Smooth muscle cell of the brain vasculature (primary cell): ENCODE results near the gene ODAM.
"Not testable (repeated sequence)": the region's sequence is repeated elsewhere in the genome, so short reads cannot be mapped to it uniquely, and the experiment has no call there.

ENCODE experiments used
- DNase-seq: peaks from one replicate; pipeline ENCODE4 v3.0.0-alpha.2; 2012; ENCODE audit warnings: low read depth, low spot score

Gene ODAM

DNA sequence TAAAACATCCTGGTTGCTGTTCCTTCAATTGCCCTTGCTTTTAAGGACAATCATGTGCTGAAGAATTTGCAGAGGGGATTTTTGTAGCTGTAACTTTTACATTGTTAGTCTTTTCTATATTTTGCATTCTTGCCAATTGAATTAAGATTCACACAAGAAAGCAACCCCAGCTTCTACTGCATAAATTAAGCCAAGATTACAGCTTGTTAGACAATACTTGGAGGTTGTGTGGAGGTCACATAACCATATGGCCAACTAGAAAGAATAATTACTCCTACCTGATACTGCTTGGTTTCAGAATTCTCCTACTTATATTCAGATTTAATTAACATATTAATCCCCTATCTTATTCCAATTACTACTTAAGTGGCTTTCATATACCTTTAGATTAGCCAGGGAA is 26.3 kb downstream of the ODAM start:
- DNase-seq: not testable (repeated sequence)

DNA sequence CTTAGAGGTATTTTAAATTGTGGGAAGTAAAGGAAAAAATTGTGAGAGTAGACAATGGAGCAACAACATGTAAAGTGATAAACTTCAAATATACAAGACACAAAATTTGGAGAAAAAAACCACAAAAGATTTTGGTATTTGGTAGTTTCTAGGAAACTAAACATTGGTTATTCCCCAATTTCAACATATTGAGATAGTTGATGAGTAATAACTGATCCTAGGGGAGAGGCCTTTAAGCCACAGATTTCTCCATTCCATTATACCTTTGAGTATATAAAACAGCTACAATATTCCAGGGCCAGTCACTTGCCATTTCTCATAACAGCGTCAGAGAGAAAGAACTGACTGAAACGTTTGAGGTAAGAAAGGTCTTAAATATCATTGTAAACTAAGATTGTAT is 30.3 kb downstream of the ODAM start, which contains the start of gene FDCSP:
Gene FDCSP (plus strand): TSS at position 301 of the 400 bp plus-strand sequence. CDS start 5,071 bp downstream, outside the sequence.
- DNase-seq: no peak

DNA sequence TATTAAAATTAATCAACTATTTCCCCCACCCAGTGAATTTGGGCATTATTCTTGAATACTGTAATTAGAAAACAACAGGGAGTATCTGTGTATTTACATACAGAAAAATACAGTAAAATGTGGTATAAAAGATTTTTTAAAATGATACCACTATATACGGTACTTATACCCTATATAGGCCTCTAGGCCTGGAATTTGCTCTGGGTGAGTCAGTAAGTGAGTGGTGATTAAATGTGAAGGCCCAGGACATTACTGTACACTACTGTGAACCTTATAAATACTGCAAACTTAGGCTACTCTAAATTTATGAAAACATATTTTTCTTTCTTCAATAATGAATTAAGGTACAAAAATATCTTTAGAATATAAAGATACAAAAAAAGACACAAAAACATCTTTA is 40.6 kb downstream of the ODAM start:
- no peak for DNase-seq

GRCh38 chr4:70239131-70239883 is 43.8 kb downstream of the ODAM start:
- no peak for DNase-seq

GRCh38 chr4:70239884-70240591 is 44.5 kb downstream of the ODAM start:
- no peak for DNase-seq

DNA sequence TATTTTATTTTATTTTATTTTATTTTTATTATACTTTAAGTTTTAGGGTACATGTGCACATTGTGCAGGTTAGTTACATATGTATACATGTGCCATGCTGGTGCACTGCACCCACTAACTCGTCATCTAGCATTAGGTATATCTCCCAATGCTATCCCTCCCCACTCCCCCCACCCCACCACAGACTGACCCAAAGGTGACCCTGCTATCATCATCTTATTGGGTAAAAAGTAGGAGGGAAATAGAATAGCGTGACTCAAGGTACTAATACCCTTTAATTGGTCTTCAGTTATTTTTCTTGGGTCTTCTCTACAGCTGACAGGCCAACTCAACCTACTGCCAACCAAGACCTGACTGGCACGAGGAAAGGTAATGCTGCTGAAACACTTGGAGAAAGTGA is 46.8 kb downstream of the ODAM start, which contains the start of gene CSN3:
Gene CSN3 (plus strand): TSS at position 301 of the 400 bp plus-strand sequence. CDS start 2,223 bp downstream, outside the sequence.
- DNase-seq: not testable (repeated sequence)

DNA sequence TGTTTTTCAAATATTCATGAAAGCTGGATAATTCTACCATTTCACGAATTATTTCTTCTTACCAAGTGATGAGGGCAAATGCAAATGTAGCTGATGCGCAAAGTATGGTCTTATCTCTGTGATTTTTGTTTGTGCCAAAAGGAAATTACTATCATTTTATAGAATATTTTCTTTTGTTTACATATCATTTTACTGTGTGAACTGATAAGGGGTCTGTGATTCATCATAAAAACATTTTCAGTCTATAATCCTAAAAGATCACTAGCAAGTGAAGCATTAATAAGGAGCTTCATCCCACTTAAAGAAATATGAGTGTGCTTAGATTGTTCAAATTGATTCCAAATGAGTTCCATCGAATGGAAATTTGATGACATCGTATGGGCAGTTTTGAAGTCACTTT is 47.6 kb downstream of the ODAM start:
- DNase-seq: no peak

- DNase-seq: no peak
These were observed 55.9 kb downstream of the ODAM start for GRCh38 chr4:70251250-70251944.

DNA sequence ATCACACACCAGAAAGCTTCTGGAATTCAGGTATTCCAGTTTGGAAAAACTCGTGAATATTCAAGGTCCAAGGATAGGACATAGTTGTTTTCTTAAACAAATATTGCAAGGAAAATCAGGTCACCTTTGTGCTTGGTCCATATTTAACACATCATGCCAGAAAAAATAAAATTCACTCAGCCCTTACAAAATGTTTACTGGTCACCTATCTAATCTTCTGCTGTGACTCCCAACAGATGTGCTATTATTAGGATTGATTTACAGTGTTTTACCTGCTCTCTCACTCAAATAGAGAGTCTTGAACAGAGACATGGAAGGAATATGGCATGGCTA is 56.4 kb downstream of the ODAM start:
- DNase-seq: no peak
